ENCODE results near the gene FASTK.

FASTK gene

DNA sequence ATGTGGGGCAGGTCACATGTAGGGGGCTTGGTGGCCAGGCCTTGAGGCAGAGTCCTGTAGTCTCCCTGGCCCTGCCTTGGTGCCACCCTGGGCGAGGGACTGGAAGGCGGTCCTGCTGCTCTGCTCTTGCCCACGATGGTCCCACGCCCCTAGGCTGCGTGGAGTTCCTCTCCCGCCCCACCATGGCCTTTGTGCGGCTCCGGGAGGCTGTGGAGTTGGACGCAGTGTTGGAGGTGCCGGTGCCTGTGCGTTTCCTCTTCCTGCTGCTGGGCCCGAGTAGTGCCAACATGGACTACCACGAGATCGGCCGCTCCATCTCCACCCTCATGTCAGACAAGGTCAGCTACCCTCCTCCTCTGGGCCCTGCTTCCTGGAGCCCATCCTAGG is 10.0 kb downstream of the FASTK start:
- Mint-ChIP-seq H3K9me3 (no peaks in the 10 kb centered on the region), H3K4me3 (no peak overlapping the region), H3K4me1 (peaks cover 10% of the 10 kb centered on the region), H3K27me3 (no peaks in the 10 kb centered on the region), H3K27ac (no peak overlapping the region)
- DNase-seq (no peak), ATAC-seq (no peak)

DNA sequence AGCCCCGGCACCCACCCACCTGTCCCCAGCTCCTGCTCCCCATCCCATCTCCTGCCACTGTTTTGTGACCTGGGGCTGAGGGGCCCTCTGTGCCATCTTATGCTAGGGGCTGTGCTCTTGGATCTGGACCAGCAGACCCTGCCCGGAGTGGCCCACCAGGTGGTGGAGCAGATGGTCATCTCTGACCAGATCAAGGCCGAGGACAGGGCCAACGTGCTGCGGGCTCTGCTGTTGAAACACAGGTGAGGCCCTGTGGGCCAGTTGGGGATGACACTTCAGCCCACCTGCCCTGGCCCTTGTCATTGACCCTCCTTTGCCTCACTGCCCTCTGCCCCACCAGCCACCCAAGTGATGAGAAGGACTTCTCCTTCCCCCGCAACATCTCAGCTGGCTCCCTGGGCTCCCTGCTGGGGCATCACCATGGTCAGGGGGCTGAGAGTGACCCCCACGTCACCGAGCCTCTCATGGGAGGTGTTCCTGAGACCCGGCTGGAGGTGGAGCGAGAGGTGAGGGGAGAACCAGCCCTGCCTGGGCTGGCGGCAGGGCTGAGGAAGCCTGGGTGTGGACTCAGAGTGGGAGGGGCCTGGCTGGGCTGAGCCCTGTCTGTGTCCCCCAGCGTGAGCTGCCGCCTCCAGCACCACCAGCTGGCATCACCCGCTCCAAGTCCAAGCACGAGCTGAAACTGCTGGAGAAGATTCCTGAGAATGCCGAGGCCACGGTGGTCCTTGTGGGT is 10.6 kb downstream of the FASTK start:
- Mint-ChIP-seq H3K27me3 (no peaks in the 10 kb centered on the region), H3K4me3 (no peak overlapping the region), H3K9me3 (no peaks in the 10 kb centered on the region), H3K27ac (no peak overlapping the region), H3K4me1 (peaks cover 10% of the 10 kb centered on the region)
- DNase-seq: no peak
- no peak for ATAC-seq

DNA sequence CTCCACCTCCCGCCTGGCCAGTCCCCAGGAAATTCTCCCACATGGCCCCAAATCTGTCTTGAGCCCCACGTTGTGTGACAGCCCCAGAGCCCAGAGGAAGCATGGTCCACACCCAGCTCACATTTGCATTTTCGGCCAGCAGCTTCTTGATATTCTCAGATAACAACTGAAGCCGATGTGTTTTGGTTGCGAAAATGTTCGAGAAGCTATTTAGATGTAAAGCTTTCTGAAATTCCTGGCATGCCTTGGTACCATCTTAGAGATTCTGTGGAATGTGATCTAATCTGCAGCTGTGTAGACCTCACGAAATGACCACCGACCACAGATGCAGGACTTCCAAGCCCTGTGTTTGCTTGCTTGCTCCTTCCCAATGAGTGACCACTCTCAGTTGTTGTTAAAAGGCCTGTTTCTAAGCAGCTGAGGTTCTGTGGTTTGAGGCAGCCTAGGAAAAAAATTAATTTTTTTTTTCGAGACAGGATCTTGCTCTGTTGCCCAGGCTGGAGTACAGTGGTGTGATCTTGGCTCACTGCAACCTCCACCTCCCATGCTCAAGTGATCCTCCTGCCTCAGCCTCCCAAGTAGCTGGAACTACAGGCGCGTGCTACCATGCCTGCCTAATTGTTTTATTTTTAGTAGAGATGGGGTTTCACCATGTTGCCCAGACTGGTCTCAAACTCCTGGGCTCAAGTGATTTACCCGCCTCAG is 12.4 kb downstream of the FASTK start:
- peak overlapping the region in 1 of 2 donors; percentile 52 for H3K27ac Mint-ChIP-seq
- H3K4me1 Mint-ChIP-seq: no peaks in the 10 kb centered on the region
- ATAC-seq (no peak), DNase-seq (no peak)
- no peaks in the 10 kb centered on the region for H3K27me3 Mint-ChIP-seq
- no peak overlapping the region for H3K4me3 Mint-ChIP-seq
- no peaks in the 10 kb centered on the region for H3K9me3 Mint-ChIP-seq

DNA sequence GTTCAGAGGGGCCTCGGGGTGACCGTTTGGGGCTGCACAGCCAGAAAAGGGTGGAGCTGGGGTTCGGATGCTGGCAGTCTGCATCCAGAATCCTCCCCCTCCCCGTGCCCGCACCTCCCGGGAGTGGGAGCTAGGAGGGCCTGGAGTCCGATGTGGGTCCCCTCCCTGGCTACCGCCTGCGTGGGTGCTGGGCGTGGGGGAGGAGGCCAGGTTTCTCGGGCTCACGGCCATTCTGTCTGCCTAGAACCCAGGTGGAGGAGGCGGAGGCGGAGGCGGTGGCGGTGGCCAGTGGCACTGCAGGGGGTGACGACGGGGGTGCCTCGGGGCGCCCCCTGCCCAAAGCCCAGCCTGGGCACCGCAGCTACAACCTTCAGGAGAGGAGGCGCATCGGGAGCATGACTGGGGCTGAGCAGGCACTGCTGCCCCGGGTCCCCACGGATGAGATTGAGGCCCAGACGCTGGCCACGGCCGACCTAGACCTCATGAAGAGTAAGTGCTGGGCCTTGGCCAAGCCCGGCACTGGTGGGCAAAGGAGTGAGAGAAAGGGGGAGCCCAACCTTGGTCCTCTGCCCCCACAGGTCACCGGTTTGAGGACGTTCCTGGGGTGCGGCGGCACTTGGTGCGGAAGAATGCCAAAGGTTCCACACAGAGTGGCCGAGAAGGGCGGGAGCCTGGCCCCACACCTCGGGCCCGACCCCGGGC is 14.2 kb downstream of the FASTK start:
- Mint-ChIP-seq H3K27me3 (no peaks in the 10 kb centered on the region), H3K4me1 (peaks cover 7% of the 10 kb centered on the region), H3K9me3 (no peaks in the 10 kb centered on the region), H3K27ac (no peak overlapping the region), H3K4me3 (no peak overlapping the region)
- ATAC-seq: peak; percentile 34
- no peak for DNase-seq

DNA sequence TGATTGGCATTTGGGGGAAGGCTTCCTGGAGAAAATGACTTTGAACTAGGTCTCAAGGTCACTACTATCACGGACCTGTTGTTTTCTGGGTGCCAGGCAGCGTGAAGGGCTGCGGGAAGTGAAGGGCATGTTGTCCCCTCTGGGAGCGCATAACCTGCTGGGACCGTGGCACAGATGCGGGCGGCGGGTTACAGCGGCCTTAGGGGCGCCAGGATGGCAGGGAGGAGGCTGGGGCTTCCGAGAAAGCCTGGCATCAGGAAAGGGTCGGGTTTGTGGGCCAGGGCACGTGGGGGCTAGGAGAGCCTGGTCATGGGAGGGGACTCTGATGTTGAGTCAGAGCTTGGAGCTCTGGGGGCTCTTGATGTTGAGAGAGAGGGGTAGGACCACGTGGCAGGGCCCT is 15.1 kb downstream of the FASTK start:
- H3K4me3 Mint-ChIP-seq: no peak overlapping the region
- peaks cover 16% of the 10 kb centered on the region for H3K4me1 Mint-ChIP-seq
- H3K9me3 Mint-ChIP-seq: no peaks in the 10 kb centered on the region
- H3K27me3 Mint-ChIP-seq: no peaks in the 10 kb centered on the region
- no peak for ATAC-seq
- no peak overlapping the region for H3K27ac Mint-ChIP-seq
- DNase-seq: no peak

DNA sequence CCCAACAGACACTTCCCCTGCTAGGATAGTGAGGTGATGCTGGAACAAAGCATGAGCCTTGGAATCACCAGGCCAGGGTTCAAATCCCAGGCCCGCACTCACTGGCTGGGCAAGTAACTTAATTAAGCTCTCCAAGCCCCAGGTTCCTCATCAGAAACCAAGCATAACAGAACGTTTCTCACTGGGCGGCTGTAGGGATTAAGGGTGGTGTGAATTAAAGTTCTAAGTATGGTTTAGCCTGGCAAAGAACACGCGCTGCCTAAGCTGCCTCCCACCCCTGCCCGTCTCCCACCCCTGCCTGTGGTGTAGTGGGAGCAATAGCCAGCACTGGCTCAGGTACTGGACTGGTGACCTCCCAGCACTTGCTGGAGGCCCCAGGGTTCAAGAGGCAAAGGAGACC is 15.6 kb downstream of the FASTK start:
- no peak overlapping the region for H3K27ac Mint-ChIP-seq
- DNase-seq: no peak
- peaks cover 22% of the 10 kb centered on the region for H3K4me1 Mint-ChIP-seq
- H3K4me3 Mint-ChIP-seq: no peak overlapping the region
- no peak for ATAC-seq
- no peaks in the 10 kb centered on the region for H3K9me3 Mint-ChIP-seq
- H3K27me3 Mint-ChIP-seq: no peaks in the 10 kb centered on the region

DNA sequence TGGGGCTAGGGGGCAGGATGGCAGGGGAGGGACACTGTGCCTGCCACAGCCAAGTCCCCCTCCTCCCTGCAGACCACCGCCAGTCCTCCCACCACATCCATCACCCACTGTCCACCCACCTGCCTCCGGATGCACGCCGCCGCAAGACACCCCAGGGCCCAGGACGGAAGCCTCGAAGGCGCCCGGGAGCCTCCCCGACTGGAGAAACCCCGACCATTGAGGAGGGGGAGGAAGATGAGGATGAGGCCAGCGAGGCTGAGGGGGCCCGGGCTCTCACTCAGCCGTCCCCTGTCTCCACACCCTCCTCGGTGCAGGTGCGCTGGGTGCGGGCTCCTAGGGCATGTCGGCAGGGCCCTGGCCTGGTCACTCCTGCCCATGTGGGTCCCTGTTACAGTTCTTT is 16.2 kb downstream of the FASTK start:
- DNase-seq: no peak
- Mint-ChIP-seq H3K27ac (no peak overlapping the region), H3K9me3 (no peaks in the 10 kb centered on the region), H3K4me1 (peaks cover 25% of the 10 kb centered on the region), H3K4me3 (no peak overlapping the region), H3K27me3 (no peaks in the 10 kb centered on the region)
- no peak for ATAC-seq

DNA sequence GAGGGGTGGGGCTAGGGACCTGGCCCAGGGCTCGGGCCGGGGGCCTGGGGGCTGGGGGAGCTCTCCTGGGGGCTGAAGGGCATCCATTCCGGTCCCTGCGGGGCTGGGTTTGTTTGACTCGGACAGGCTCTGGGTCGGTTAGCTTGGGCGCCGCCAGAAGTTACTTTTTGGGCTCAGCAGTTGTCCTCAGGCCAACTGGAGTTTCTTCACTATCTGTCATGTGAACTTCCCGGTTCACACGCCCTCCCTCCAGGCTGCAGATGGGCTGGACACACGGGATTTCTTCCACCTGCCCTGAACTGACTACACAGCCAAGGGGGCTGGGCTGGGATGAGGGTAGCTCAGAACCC is 17.4 kb downstream of the FASTK start:
- no peak overlapping the region for H3K4me3 Mint-ChIP-seq
- no peak overlapping the region for H3K27ac Mint-ChIP-seq
- no peaks in the 10 kb centered on the region for H3K27me3 Mint-ChIP-seq
- peaks cover 36% of the 10 kb centered on the region for H3K4me1 Mint-ChIP-seq
- DNase-seq (no peak), ATAC-seq (no peak)
- no peaks in the 10 kb centered on the region for H3K9me3 Mint-ChIP-seq

DNA sequence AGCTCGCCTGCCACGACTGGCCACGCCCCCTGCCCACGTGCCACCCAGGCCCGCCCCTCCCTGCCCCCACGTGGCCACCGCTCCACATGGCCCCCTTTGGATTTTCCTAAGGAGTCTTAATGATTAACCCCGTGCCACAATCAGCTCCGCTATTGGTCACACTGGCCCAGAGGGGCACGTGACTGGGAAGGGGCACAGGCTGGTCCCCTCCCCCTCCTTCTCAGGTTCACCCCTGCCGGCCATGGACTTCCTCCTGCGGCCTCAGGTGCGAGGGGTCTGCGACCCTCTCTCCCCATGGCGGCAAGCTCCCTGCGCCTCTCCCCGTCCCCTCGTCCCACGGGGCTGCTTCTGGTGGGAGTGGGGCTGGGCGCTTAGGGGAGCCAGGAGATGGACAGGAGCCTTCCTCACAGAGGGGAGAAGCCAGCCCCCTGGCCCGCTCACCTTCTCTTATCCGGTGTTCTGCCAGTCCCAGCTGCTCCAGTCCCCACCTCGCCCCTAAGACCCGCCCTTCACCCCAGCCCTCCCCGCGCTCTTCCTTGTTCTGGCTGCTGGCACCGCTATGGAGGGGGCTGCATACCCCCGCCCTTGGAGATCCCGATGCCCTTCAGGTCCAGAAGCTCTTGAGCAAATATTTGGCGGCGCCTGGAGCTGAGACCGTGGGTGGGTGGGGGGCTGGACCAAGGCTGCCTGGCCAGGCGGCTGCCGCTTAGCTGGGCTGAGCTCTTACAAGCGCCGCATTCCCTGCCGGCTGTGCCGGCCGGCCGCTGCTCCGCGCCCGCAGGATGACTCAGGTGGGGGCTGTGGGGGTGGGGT is 18.0 kb downstream of the FASTK start:
- no peak for DNase-seq
- H3K9me3 Mint-ChIP-seq: no peaks in the 10 kb centered on the region
- H3K27me3 Mint-ChIP-seq: no peaks in the 10 kb centered on the region
- no peak for ATAC-seq
- no peak overlapping the region for H3K27ac Mint-ChIP-seq
- H3K4me1 Mint-ChIP-seq: peaks cover 37% of the 10 kb centered on the region
- H3K4me3 Mint-ChIP-seq: no peak overlapping the region

DNA sequence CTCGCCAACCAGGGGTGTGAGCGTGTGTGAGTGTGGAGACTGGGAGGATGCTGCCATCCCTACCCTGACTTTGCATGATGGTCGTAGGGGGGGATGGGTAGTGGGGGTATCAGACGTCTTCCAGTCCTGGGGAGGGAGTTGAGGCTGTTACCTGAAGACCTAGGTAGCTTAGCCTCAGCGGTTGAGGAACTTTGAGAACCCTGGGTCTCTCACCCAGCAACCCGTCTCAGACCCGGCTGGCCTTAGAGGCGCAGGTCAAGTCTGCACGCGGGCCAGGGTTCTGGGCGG is 18.6 kb downstream of the FASTK start:
- Mint-ChIP-seq H3K27me3 (no peaks in the 10 kb centered on the region), H3K27ac (peak overlapping the region in 1 of 2 donors; percentile 59), H3K4me1 (peaks cover 42% of the 10 kb centered on the region), H3K9me3 (no peaks in the 10 kb centered on the region), H3K4me3 (peak overlapping the region in 1 of 2 donors; percentile 15)
- ATAC-seq: no peak
- DNase-seq: no peak

DNA sequence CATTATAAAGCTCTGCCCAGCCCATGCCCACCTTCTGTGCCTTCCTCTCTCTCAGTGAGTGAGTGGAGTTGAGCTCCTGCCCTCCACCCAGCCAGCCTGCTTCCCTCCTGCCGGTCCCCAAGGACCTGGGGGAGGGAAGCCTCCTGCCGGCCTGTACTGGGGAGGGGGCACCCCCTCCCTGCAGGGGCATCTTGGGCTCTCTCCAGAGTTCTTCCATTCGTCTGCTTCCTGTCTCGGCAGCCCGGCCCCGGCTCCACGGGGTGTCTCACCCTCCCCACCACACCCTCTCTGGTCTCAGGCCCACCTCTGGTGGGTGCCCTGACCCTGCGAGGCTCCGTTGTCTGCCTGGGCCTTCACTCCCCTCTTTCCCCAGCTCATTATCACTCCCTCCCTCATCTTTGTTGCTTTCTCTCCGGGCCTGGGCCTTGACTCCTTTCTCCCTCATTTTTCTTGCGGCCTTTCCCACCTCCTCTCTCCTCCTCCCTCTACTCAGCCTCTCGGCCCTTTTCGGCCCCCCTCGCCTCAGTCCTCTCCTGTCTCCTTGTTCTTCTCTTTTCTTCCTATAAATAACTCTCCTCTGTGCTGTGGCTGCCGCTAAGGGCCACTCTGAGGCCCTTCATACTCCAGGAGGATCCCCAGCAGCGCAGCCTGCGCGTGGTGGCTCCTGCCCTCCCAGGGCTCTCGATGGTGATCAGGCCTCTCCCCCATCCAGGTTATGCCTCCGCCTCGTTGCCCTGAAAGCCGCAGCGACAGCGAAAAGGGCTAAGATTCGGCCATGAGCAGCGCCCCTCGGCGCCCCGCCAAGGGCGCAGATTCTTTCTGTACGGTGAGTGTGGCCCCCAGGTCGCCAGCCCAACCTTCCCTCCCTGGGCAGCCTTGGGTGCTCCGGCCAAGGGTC is 19.1 kb downstream of the FASTK start:
- H3K27ac Mint-ChIP-seq: peak overlapping the region; percentile 59 to 92
- no peaks in the 10 kb centered on the region for H3K27me3 Mint-ChIP-seq
- no peaks in the 10 kb centered on the region for H3K9me3 Mint-ChIP-seq
- no peak for DNase-seq
- peaks cover 48% of the 10 kb centered on the region for H3K4me1 Mint-ChIP-seq
- H3K4me3 Mint-ChIP-seq: peak overlapping the region; percentile 97 to 99
- no peak for ATAC-seq

DNA sequence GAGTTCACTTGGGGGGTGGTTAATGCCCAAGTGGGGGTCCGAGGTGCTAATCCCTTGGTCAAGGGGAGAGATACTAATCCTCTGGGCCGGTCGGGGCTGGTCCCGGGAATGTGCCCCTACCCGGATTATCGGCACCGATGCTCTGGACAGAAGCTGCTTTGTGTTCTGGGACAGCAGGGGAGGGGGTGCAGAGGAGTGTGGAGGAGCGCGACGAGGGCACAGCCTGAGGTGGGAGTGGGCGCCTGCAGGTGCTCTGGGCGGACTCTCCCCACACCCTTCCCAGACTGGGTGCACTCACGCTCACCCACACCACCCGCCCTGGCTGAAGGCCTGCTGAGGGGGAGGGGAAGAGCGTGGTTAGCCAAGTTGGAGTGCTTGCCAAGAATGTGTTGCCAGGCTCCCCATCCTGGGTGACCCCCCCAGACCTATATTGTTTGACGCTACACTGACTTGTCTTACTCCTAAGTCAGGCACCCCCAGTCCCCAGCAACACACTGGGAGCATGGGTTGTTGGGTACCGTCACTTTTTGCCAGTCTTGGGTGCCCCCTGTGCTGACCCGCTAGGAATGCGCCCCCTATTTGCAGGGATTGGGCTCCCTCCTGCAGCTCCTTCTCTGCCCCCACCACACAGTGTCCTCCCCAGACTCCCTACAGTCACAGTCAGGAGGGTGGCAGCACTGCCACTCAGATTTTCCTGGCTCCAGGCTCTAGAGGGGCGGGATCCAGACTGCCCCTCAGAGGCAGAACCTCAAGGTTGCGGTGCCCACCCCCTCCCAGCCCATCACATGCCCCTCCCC is 20.0 kb downstream of the FASTK start:
- peak overlapping the region; percentile 82 to 95 for H3K27ac Mint-ChIP-seq
- ATAC-seq (no peak), DNase-seq (no peak)
- peak overlapping the region; percentile 97 to 99 for H3K4me3 Mint-ChIP-seq
- no peaks in the 10 kb centered on the region for H3K27me3 Mint-ChIP-seq
- H3K9me3 Mint-ChIP-seq: no peaks in the 10 kb centered on the region
- peaks cover 49% of the 10 kb centered on the region for H3K4me1 Mint-ChIP-seq

DNA sequence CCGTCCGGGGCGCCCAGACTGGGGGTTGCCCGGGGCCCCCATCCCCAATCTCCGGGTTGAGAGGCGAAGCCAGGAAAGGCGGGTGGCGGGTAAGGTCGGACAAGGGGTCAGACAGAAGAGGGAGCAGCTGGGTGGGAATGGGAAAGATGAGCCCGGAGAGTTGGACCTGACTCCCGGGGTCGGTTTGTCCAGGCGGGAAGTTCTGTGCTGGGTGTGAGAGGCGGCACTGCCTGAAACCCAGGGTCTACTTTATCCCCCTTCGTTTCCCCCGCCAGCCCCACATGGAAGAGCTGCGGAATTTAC is 20.5 kb downstream of the FASTK start:
- Mint-ChIP-seq H3K4me3 (peak overlapping the region; percentile 97 to 99), H3K27ac (peak overlapping the region; percentile 67 to 95), H3K27me3 (no peaks in the 10 kb centered on the region), H3K9me3 (no peaks in the 10 kb centered on the region), H3K4me1 (peaks cover 49% of the 10 kb centered on the region)
- no peak for DNase-seq
- no peak for ATAC-seq

DNA sequence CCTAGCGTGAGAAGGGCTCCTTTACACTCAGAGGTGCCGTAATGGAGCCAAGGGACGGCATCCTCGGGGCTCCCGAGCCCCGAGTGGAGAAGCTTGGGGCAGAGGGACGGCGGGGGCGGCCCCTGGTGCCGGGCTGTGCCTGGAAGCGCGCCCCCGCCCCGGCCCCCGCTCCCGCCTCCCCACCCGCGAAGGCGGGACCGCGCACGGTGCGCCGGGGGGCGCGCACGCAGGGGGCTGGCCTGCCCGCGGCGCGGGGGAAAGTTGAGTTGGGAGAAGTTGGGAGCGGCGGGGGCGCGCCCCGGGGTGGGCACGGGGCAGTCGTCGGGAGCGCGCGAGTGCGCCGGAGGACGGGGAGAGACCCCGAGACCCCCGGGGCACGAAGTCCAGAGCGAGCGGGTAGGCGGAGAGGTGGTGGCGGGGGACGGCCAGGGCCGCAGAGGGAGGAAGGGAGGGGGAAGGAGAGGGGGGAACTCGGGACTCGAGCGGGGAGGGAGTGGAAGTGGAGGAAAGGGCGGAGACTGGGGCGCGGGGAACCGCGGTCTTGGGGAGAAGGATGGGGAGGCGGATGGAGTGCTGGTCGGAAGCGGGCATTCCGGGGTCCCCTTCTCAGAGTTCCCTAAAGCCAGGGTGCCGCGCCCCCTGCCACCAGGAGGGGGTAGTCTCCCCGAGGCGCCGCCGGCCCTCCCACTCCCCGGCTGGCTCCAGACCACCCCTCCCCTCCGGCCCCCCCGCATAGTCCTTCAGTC is 21.1 kb downstream of the FASTK start, which contains the start of gene SLC4A2:
Gene SLC4A2, plus strand, starts transcription at position 223 of the 746 bp plus-strand sequence. CDS start 2,399 bp downstream, outside the sequence.
- ATAC-seq (peak; percentile 41), DNase-seq (peak; percentile 65 to 73)
- Mint-ChIP-seq H3K27me3 (no peaks in the 10 kb centered on the region), H3K4me3 (peak within 1 kb of the TSS; percentile 97 to 99), H3K9me3 (no peaks in the 10 kb centered on the region), H3K4me1 (peaks cover 49% of the 10 kb centered on the region), H3K27ac (peak within 1 kb of the TSS; percentile 95 to 97)

Measured in stimulated activated naive CD8-positive, alpha-beta T cell treated with anti-CD3 and anti-CD28 coated beads, Interleukin-15, amount 100 ng/mL, for 72 hours (primary cell).